ENCODE results near the gene SBF2.

- no peak for TF ChIP-seq L3MBTL2 (conservative IDR thresholded peaks at IDR 0.05)
- TF ChIP-seq TARDBP (IDR thresholded peaks at IDR 0.05) = no peak
These were observed 26.2 kb downstream of the SBF2 start for GRCh38 chr11:10267821-10268220.

Measured in HEK293T (cell line).